ENCODE results near the gene SERPINB7.

The SERPINB7 gene

GRCh38 chr18:63848159-63848558, 72.9 kb downstream of the SERPINB7 start:
- no peak for DNase-seq (ENCODE audit: low read depth)

- DNase-seq (ENCODE audit: low read depth) = no peak
Measured at GRCh38 chr18:63850020-63850419, 74.8 kb downstream of the SERPINB7 start.

- DNase-seq (ENCODE audit: low read depth) = no peak
Measured at GRCh38 chr18:63850636-63851035, 75.4 kb downstream of the SERPINB7 start.

Data from stimulated activated CD8-positive, alpha-beta memory T cell treated with anti-CD3 and anti-CD28 coated beads, Interleukin-7, amount 100 ng/mL, for 24 hours (primary cell).